Ishikawa (cell line): ENCODE measurements around the gene MCM9.

Source experiments
- RAD21 ChIP-seq: IDR thresholded peaks from 2 replicates; pipeline ENCODE4 v1.6.1; 2012; ENCODE audit warnings: low read depth
- REST ChIP-seq: IDR thresholded peaks from 2 replicates; pipeline ENCODE4 v1.6.1; 2012; ENCODE audit warnings: low read depth, mild to moderate bottlenecking
- TAF1 ChIP-seq: IDR thresholded peaks from 2 replicates; pipeline ENCODE4 v1.6.1; 2012; ENCODE audit warnings: low read depth, mild to moderate bottlenecking

GRCh38 chr6:118965843-118966370, 30.9 kb upstream of the MCM9 start:
- TF ChIP-seq REST = no peak
- no peak for TF ChIP-seq TAF1
- no peak for TF ChIP-seq RAD21
